ENCODE measurements around the gene RCAN3.

The RCAN3 gene

DNA sequence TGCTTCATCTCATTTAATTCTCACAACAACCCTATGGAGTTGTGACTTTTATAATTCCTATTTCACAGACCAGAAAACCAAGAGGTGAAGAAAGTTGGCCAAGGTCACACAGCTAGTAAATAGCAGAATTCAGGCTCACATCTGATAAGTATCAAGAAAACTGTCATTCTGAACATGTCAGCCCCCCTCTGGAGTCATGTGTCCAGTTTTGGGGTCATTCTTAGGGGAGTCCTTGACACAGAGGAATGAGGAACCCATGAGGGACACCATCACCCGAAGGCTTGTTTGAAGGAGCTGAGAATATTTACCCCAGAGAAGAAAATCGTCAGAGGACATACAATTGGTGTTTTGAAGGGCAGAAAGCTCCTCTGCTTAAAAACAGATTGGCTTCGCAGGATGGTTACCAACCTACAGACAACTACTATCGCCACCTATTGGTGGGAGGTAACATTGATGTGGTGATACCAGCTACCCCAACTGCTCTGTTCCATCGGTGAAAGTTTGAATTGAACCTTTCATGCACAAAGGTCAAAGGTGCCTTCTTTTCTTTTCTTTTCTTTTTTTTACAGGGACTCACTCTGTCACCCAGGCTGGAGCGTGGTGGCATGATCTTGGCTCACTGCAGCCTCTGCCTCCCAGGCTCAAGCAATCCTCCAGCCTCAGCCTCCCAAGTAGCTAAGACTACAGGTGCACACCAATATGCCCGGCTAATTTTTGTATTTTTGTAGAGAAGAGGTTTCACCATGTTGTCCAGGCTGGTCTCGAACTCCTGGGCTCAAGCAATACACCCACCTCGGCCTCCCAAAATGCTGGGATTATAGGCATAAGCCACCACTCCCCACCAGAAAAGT lies 84.6 kb downstream of the RCAN3 start:
- peak; percentile 51 for DNase-seq

DNA sequence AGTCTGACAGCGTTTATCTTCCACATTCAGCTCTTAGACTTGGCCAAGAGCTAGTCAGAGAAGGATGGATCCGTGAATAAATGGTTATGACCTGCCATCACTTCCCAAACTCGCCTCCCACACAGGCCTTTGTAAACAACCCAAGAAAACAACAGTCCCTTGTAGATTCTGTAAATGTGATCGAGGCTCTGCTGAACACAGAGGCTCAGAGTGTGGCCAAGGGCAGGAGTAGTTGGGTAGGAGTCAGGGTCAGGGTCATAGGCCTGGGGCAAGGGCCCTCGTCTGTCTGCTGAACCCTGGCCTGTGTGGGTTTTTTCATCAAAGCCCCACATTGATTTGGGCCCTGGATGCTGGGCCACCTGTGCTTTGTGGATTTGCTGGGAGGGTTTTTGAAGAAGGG lies 85.9 kb downstream of the RCAN3 start:
- no peak for DNase-seq

DNA sequence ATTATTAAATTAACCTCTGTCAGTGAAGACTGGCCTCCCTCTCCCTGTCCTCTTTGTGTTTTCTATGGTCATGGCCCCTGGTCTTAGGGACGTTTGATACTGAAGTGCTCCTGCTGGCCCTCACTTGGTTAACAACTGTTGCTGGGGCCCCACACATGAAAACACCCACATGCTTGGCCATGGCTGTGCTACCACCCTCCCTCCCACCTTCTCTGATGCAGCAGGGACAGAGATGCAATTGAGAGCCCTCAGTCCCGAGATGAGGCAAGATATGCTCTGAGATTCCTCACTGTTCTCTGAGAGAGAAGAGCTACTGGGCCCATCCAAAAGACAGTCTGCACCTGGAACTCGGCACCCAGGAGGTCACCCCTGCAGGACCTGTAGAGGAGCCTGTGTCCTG lies 86.6 kb downstream of the RCAN3 start:
- DNase-seq: no peak

Measured in NCI-H146 (cell line).